Effector memory CD4-positive, alpha-beta T cell (primary cell): ENCODE data around the gene IFIT3.

Experiments
- DNase-seq, 3 donors: peaks; one replicate each; pipeline ENCODE4 v3.0.0-alpha.2; 2020
- H3K27ac ChIP-seq: 2 replicates; pipeline ENCODE4 v1.7.0; 2013; ENCODE audit warnings: mild to moderate bottlenecking, low read length, moderate library complexity; ENCODE audit not compliant: insufficient read depth, poor library complexity, severe bottlenecking
- H3K27me3 ChIP-seq: replicated peaks from 2 replicates; pipeline ENCODE4 v1.7.0; 2013; ENCODE audit warnings: mild to moderate bottlenecking, low read length; ENCODE audit not compliant: insufficient read depth, control insufficient read depth, poor library complexity, severe bottlenecking
- H3K36me3 ChIP-seq: 2 replicates; pipeline ENCODE4 v1.7.0; 2013; ENCODE audit warnings: mild to moderate bottlenecking, low read length, moderate library complexity; ENCODE audit not compliant: control insufficient read depth, insufficient read depth
- H3K4me1 ChIP-seq: 2 replicates; pipeline ENCODE4 v1.7.0; 2013; ENCODE audit warnings: low read length, mild to moderate bottlenecking; ENCODE audit not compliant: control insufficient read depth, insufficient read depth, poor library complexity, severe bottlenecking
- H3K4me3 ChIP-seq: 2 replicates; pipeline ENCODE4 v1.7.0; 2013; ENCODE audit warnings: low read length, low read depth, mild to moderate bottlenecking; ENCODE audit not compliant: insufficient read depth, poor library complexity, severe bottlenecking
- H3K9me3 ChIP-seq: 2 replicates; pipeline ENCODE4 v1.7.0; 2013; ENCODE audit warnings: mild to moderate bottlenecking, low read length, moderate library complexity; ENCODE audit not compliant: control insufficient read depth

IFIT3 gene

GRCh38 chr10:89351780-89352597 is 24.2 kb downstream of the IFIT3 start:
- Histone ChIP-seq H3K4me3 (no peak overlapping the region), H3K27ac (no peak overlapping the region), H3K9me3 (no peaks in the 10 kb centered on the region), H3K27me3 (no peaks in the 10 kb centered on the region), H3K36me3 (no peaks in the 10 kb centered on the region), H3K4me1 (no peaks in the 10 kb centered on the region)
- DNase-seq, result no peak

GRCh38 chr10:89352802-89353201 is 25.0 kb downstream of the IFIT3 start:
- no peak overlapping the region for H3K27ac ChIP-seq
- H3K4me3 ChIP-seq, result no peak overlapping the region
- no peaks in the 10 kb centered on the region for H3K4me1 ChIP-seq

GRCh38 chr10:89355394-89355931 is 27.7 kb downstream of the IFIT3 start:
- DNase-seq, result no peak
- Histone ChIP-seq H3K4me3 (no peak overlapping the region), H3K4me1 (no peaks in the 10 kb centered on the region), H3K36me3 (no peaks in the 10 kb centered on the region), H3K9me3 (no peaks in the 10 kb centered on the region), H3K27ac (no peak overlapping the region), H3K27me3 (no peaks in the 10 kb centered on the region)

More at GRCh38 chr10:89352802-89353201, 25.0 kb downstream of the IFIT3 start:
- no peaks in the 10 kb centered on the region for H3K9me3 ChIP-seq
- no peaks in the 10 kb centered on the region for H3K36me3 ChIP-seq
- no peak for DNase-seq
- no peaks in the 10 kb centered on the region for H3K27me3 ChIP-seq

- Histone ChIP-seq H3K4me1 (no peaks in the 10 kb centered on the region), H3K36me3 (no peaks in the 10 kb centered on the region), H3K9me3 (no peaks in the 10 kb centered on the region), H3K4me3 (no peak overlapping the region), H3K27ac (no peak overlapping the region), H3K27me3 (no peaks in the 10 kb centered on the region)
- DNase-seq, result no peak
Measured at GRCh38 chr10:89357096-89357495, 29.3 kb downstream of the IFIT3 start.

- H3K36me3 ChIP-seq, result no peaks in the 10 kb centered on the region
- DNase-seq, result no peak
- no peaks in the 10 kb centered on the region for H3K9me3 ChIP-seq
- no peaks in the 10 kb centered on the region for H3K4me1 ChIP-seq
- H3K4me3 ChIP-seq, result no peak overlapping the region
- H3K27me3 ChIP-seq, result no peaks in the 10 kb centered on the region
- H3K27ac ChIP-seq, result no peak overlapping the region
Measured at GRCh38 chr10:89357975-89358374, 30.2 kb downstream of the IFIT3 start.

GRCh38 chr10:89360157-89360556 is 32.4 kb downstream of the IFIT3 start:
- no peaks in the 10 kb centered on the region for H3K4me1 ChIP-seq
- H3K27me3 ChIP-seq, result no peaks in the 10 kb centered on the region
- no peaks in the 10 kb centered on the region for H3K36me3 ChIP-seq
- no peak for DNase-seq
- no peaks in the 10 kb centered on the region for H3K9me3 ChIP-seq
- no peak overlapping the region for H3K4me3 ChIP-seq
- H3K27ac ChIP-seq, result no peak overlapping the region

GRCh38 chr10:89362929-89363328 is 35.1 kb downstream of the IFIT3 start:
- Histone ChIP-seq H3K27me3 (no peaks in the 10 kb centered on the region), H3K27ac (no peak overlapping the region), H3K9me3 (no peaks in the 10 kb centered on the region), H3K4me1 (no peaks in the 10 kb centered on the region), H3K36me3 (no peaks in the 10 kb centered on the region), H3K4me3 (no peak overlapping the region)
- DNase-seq, result no peak

- H3K4me3 ChIP-seq, result no peak overlapping the region
- no peaks in the 10 kb centered on the region for H3K9me3 ChIP-seq
- no peak for DNase-seq
- H3K27ac ChIP-seq, result no peak overlapping the region
- no peaks in the 10 kb centered on the region for H3K36me3 ChIP-seq
- no peaks in the 10 kb centered on the region for H3K4me1 ChIP-seq
- no peaks in the 10 kb centered on the region for H3K27me3 ChIP-seq
Measured at GRCh38 chr10:89363729-89364442, 36.1 kb downstream of the IFIT3 start.

- no peak overlapping the region for H3K27ac ChIP-seq
- no peaks in the 10 kb centered on the region for H3K36me3 ChIP-seq
- no peak for DNase-seq
- no peaks in the 10 kb centered on the region for H3K27me3 ChIP-seq
- H3K4me1 ChIP-seq, result no peaks in the 10 kb centered on the region
- no peaks in the 10 kb centered on the region for H3K9me3 ChIP-seq
- H3K4me3 ChIP-seq, result no peak overlapping the region
Measured at GRCh38 chr10:89364531-89364930, 36.7 kb downstream of the IFIT3 start.

- H3K4me3 ChIP-seq, result no peak overlapping the region
- DNase-seq, result no peak
- no peaks in the 10 kb centered on the region for H3K36me3 ChIP-seq
- no peaks in the 10 kb centered on the region for H3K9me3 ChIP-seq
- no peak overlapping the region for H3K27ac ChIP-seq
- H3K4me1 ChIP-seq, result no peaks in the 10 kb centered on the region
- no peaks in the 10 kb centered on the region for H3K27me3 ChIP-seq
Measured at GRCh38 chr10:89367529-89367928, 39.7 kb downstream of the IFIT3 start.
